Epithelial cell of esophagus (primary cell): ENCODE data around the gene FGF18.

Experiments used
- DNase-seq: peaks from one replicate; pipeline ENCODE4 v3.0.0; 2010; ENCODE audit warnings: low read depth
- H3K4me3 ChIP-seq: 2 replicates; pipeline ENCODE4 v1.5.1; 2011; ENCODE audit warnings: mild to moderate bottlenecking, low read length, control low read depth
- TF ChIP-seq, protein P1 (sequence below): IDR thresholded peaks from 2 replicates; pipeline ENCODE4 v1.5.1; 2011; ENCODE audit warnings: low read depth, mild to moderate bottlenecking, low read length, control low read depth, inconsistent platforms; ENCODE audit not compliant: insufficient read depth; ENCODE audit errors: missing control alignments

The FGF18 gene

GRCh38 chr5:171476701-171477100 lies 57.3 kb downstream of the FGF18 start:
- no peak for DNase-seq
- H3K4me3 ChIP-seq = no peak overlapping the region
- TF ChIP-seq, protein P1, sequence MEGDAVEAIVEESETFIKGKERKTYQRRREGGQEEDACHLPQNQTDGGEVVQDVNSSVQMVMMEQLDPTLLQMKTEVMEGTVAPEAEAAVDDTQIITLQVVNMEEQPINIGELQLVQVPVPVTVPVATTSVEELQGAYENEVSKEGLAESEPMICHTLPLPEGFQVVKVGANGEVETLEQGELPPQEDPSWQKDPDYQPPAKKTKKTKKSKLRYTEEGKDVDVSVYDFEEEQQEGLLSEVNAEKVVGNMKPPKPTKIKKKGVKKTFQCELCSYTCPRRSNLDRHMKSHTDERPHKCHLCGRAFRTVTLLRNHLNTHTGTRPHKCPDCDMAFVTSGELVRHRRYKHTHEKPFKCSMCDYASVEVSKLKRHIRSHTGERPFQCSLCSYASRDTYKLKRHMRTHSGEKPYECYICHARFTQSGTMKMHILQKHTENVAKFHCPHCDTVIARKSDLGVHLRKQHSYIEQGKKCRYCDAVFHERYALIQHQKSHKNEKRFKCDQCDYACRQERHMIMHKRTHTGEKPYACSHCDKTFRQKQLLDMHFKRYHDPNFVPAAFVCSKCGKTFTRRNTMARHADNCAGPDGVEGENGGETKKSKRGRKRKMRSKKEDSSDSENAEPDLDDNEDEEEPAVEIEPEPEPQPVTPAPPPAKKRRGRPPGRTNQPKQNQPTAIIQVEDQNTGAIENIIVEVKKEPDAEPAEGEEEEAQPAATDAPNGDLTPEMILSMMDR = no peak

DNA sequence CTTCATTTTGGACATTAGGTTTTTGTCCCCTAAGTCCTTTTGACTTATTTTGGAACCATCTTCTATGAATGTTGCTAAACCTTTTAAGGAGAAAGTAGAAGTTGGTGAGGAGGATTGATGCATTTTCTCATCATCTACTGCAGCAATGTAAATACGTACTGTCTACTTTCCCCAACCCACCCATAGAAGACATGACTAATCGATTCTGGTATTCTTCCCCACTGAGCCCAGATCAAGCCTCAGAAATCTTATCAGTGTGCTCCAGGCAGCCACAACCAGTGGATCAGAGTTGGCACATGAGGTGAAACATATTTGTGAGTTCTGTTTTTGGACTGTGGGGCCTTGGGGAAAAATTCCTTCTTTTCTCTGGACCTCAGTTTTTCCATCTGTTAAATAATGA lies 57.7 kb downstream of the FGF18 start:
- TF ChIP-seq, protein P1 = no peak
- no peak overlapping the region for H3K4me3 ChIP-seq
- no peak for DNase-seq

GRCh38 chr5:171477666-171478065 lies 58.2 kb downstream of the FGF18 start:
- TF ChIP-seq, protein P1 = no peak
- no peak for DNase-seq
- no peak overlapping the region for H3K4me3 ChIP-seq

GRCh38 chr5:171478946-171479775 lies 59.7 kb downstream of the FGF18 start:
- H3K4me3 ChIP-seq = no peak overlapping the region
- TF ChIP-seq, protein P1 = no peak
- no peak for DNase-seq

DNA sequence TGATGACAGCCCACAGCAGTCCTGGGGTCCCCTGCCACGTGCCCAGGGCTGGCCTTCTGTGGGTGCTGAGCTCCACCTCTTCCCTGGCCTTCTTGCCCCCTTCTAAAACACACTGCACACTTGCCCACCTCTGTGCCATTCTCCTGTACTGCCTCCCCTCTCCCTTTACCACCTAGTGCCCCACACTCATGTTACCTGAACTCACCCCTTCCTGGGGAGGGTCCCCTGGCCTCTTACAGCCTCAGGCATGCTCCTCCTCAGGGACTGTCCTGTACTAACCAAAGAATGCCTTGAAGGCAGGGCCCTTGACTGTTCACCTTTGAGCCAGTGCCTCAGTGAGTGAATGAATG lies 60.3 kb downstream of the FGF18 start:
- no peak for DNase-seq
- H3K4me3 ChIP-seq = no peak overlapping the region
- TF ChIP-seq, protein P1 = no peak

DNA sequence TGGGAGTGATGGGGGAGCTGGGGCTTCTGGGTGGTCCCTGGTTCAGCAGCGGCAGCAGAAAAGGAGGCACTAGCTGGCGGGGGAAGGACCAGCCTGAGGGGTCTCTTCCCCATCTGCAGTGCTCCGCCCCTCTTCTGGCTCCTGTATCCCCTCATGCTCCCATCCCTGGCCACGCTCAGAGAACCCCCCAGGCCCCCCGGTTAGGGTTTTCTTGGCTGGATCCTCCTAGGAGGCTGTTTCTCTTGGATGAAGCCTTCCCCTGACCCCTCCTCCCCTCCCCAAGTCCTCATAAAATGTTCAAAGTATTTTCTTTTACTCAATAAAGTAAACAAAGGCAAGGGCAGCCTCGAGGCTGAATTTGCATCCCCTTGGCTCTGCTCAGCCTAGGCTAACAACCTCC lies 60.8 kb downstream of the FGF18 start:
- H3K4me3 ChIP-seq = no peak overlapping the region
- TF ChIP-seq, protein P1 = no peak
- no peak for DNase-seq

- no peak for DNase-seq
- no peak overlapping the region for H3K4me3 ChIP-seq
- TF ChIP-seq, protein P1 = no peak
Measured at GRCh38 chr5:171481571-171482433, 62.4 kb downstream of the FGF18 start.
